ENCODE results near the gene PHF21B.

DNA sequence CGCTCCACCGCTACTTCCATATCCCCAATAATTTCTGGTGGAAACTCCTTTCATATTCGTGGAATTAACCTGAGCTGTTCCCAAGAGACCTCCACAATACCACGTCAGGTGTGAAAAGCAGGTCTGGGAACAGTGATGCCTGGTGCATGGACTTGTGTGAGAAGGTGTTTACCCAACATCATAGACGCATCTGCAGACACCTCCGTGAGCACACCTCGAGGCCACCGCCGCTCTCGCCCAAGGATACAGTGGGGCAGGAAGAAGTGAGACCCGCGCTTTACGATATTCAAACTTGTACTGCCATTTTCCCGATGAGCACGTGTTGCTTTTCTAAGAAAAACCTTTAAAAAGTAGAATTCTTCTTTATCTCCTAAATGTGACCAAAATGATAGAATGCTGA, 8.2 kb downstream of the PHF21B start:
- TF ChIP-seq, protein P1, sequence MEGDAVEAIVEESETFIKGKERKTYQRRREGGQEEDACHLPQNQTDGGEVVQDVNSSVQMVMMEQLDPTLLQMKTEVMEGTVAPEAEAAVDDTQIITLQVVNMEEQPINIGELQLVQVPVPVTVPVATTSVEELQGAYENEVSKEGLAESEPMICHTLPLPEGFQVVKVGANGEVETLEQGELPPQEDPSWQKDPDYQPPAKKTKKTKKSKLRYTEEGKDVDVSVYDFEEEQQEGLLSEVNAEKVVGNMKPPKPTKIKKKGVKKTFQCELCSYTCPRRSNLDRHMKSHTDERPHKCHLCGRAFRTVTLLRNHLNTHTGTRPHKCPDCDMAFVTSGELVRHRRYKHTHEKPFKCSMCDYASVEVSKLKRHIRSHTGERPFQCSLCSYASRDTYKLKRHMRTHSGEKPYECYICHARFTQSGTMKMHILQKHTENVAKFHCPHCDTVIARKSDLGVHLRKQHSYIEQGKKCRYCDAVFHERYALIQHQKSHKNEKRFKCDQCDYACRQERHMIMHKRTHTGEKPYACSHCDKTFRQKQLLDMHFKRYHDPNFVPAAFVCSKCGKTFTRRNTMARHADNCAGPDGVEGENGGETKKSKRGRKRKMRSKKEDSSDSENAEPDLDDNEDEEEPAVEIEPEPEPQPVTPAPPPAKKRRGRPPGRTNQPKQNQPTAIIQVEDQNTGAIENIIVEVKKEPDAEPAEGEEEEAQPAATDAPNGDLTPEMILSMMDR (conservative IDR thresholded peaks at IDR 0.05), result no peak
- TF ChIP-seq ZFX (IDR thresholded peaks at IDR 0.05), result no peak
